Measurements from ENCODE around the gene SMIM10L1. TPM values are rescaled to one million over a fixed set of nuclear protein-coding genes. Genes with fewer than 3 reads are reported as not detected.

The SMIM10L1 gene
- total RNA-seq, 1 donor = 6.9 TPM

DNA sequence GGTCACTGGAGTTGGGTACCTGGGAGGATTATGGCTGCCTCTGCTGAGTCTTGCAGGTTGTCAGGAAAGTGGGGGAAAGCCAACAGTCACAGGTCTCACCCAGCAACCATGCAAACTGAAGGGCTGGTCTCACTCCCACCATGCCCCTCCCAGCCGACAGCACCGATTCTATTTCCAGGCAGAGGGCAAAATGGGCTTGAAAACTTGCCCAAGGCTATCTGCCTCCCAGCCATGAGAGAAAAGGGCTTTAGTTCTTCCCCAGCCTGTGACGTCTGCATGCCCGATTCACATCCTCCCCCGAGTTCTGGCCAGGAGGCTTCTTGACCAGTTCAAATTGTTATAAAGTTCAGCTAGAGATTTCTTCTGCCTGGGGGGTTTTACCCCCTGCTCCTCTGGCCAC lies 26.7 kb upstream of the SMIM10L1 start:
- Histone ChIP-seq H3K79me2 (ENCODE audit: insufficient read depth, low read length) (peaks cover 54% of the 10 kb centered on the region), H2AFZ (ENCODE audit: low read length) (no peak overlapping the region), H3K27ac (ENCODE audit: low read depth, low read length) (no peak overlapping the region), H3K36me3 (ENCODE audit: insufficient read depth, low read length) (no peaks in the 10 kb centered on the region), H3K4me3 (ENCODE audit: insufficient read depth, low read length) (no peak overlapping the region), H3K4me2 (ENCODE audit: insufficient read depth, low read length) (no peak overlapping the region), H3K4me1 (ENCODE audit: insufficient read depth, low read length) (no peaks in the 10 kb centered on the region), H4K20me1 (ENCODE audit: insufficient read depth, low read length) (no peaks in the 10 kb centered on the region), H3K27me3 (ENCODE audit: insufficient read depth, low read length) (no peaks in the 10 kb centered on the region), H3K9me3 (ENCODE audit: low read depth, low read length) (no peaks in the 10 kb centered on the region)
- no peak for TF ChIP-seq CTCF (IDR thresholded peaks at IDR 0.05; ENCODE audit: extremely low read depth, low read depth, low read length)
- no peak for DNase-seq (ENCODE audit: insufficient read length, low spot score, missing footprints)

- Histone ChIP-seq H3K27ac (ENCODE audit: low read depth, low read length) (no peak overlapping the region), H3K4me2 (ENCODE audit: insufficient read depth, low read length) (no peak overlapping the region), H3K9me3 (ENCODE audit: low read depth, low read length) (no peaks in the 10 kb centered on the region), H3K4me3 (ENCODE audit: insufficient read depth, low read length) (no peak overlapping the region), H2AFZ (ENCODE audit: low read length) (no peak overlapping the region), H3K79me2 (ENCODE audit: insufficient read depth, low read length) (peaks cover 42% of the 10 kb centered on the region), H3K4me1 (ENCODE audit: insufficient read depth, low read length) (no peaks in the 10 kb centered on the region), H3K36me3 (ENCODE audit: insufficient read depth, low read length) (no peaks in the 10 kb centered on the region), H3K27me3 (ENCODE audit: insufficient read depth, low read length) (no peaks in the 10 kb centered on the region), H4K20me1 (ENCODE audit: insufficient read depth, low read length) (peaks cover 7% of the 10 kb centered on the region)
- no peak for TF ChIP-seq CTCF (IDR thresholded peaks at IDR 0.05; ENCODE audit: extremely low read depth, low read depth, low read length)
- no peak for DNase-seq (ENCODE audit: insufficient read length, low spot score, missing footprints)
Observed at GRCh38 chr12:11147420-11147819, 23.6 kb upstream of the SMIM10L1 start.

DNA sequence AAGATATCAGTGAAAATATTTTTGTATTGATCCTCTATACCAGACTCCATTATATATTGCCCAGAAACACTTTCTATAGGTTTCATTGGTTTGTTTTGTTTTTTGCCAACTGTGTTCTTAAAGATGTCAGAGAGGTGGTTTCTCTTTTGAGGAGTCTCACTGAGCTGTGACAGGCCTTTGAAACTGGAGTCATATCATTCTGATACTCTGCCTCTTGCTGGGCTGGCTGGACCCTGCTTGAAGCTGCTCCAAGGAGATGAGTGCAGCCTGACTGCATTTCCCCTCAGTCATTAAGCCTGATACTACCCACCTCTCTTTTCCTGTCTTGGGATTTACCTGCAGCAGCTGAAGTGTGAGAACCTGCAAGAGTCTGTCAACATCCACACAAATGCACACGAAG lies 20.2 kb upstream of the SMIM10L1 start:
- no peak for DNase-seq (ENCODE audit: insufficient read length, low spot score, missing footprints)
- no peak for TF ChIP-seq CTCF (IDR thresholded peaks at IDR 0.05; ENCODE audit: extremely low read depth, low read depth, low read length)
- Histone ChIP-seq H3K36me3 (ENCODE audit: insufficient read depth, low read length) (no peaks in the 10 kb centered on the region), H3K27me3 (ENCODE audit: insufficient read depth, low read length) (no peaks in the 10 kb centered on the region), H3K4me2 (ENCODE audit: insufficient read depth, low read length) (no peak overlapping the region), H3K4me1 (ENCODE audit: insufficient read depth, low read length) (no peaks in the 10 kb centered on the region), H3K27ac (ENCODE audit: low read depth, low read length) (no peak overlapping the region), H4K20me1 (ENCODE audit: insufficient read depth, low read length) (peaks cover 13% of the 10 kb centered on the region), H3K4me3 (ENCODE audit: insufficient read depth, low read length) (no peak overlapping the region), H3K79me2 (ENCODE audit: insufficient read depth, low read length) (peaks cover 41% of the 10 kb centered on the region), H3K9me3 (ENCODE audit: low read depth, low read length) (no peaks in the 10 kb centered on the region), H2AFZ (ENCODE audit: low read length) (no peak overlapping the region)

DNA sequence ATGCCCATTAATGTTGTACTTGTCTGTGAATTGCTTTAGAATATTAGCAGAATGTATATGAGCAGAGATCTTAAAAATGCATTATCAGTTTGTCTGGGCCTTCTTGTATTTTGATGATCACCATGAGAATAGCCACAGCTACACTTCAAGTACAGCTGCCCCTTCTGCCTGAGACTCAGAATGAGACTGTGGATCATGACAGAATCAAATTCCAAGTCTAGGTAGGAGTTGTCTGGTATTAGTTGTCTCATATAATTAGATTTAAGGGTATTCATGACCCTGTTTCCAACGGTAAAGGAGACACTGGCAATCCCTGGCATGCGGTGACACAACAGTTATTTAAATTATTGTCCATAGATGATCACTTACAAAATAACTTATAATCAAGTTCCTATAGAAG lies 18.3 kb upstream of the SMIM10L1 start:
- Histone ChIP-seq H3K79me2 (ENCODE audit: insufficient read depth, low read length) (peaks cover 49% of the 10 kb centered on the region), H3K9me3 (ENCODE audit: low read depth, low read length) (no peaks in the 10 kb centered on the region)

More for the DNA sequence above, 18.3 kb upstream of the SMIM10L1 start:
- no peak for TF ChIP-seq CTCF (IDR thresholded peaks at IDR 0.05; ENCODE audit: extremely low read depth, low read depth, low read length)
- H3K27ac ChIP-seq (ENCODE audit: low read depth, low read length) = no peak overlapping the region
- no peak overlapping the region for H2AFZ ChIP-seq (ENCODE audit: low read length)
- H4K20me1 ChIP-seq (ENCODE audit: insufficient read depth, low read length) = peaks cover 18% of the 10 kb centered on the region
- no peak for DNase-seq (ENCODE audit: insufficient read length, low spot score, missing footprints)
- H3K4me2 ChIP-seq (ENCODE audit: insufficient read depth, low read length) = no peak overlapping the region
- H3K36me3 ChIP-seq (ENCODE audit: insufficient read depth, low read length) = no peaks in the 10 kb centered on the region
- H3K27me3 ChIP-seq (ENCODE audit: insufficient read depth, low read length) = no peaks in the 10 kb centered on the region
- no peak overlapping the region for H3K4me3 ChIP-seq (ENCODE audit: insufficient read depth, low read length)
- H3K4me1 ChIP-seq (ENCODE audit: insufficient read depth, low read length) = no peaks in the 10 kb centered on the region
